ENCODE results near the gene C4orf36.

The C4orf36 gene

GRCh38 chr4:86916392-86916791 is 24.2 kb upstream of the C4orf36 start:
- no peak for TF ChIP-seq CEBPB (IDR thresholded peaks at IDR 0.05)

GRCh38 chr4:86910820-86911684 is 18.8 kb upstream of the C4orf36 start:
- TF ChIP-seq RAD21 (IDR thresholded peaks at IDR 0.05; ENCODE audit: low read depth) (no peak), TCF12 (IDR thresholded peaks at IDR 0.05; ENCODE audit: low read depth) (no peak)

- TF ChIP-seq MAX (IDR thresholded peaks at IDR 0.05) (no peak), REST (IDR thresholded peaks at IDR 0.05; ENCODE audit: low read depth) (no peak), EP300 (IDR thresholded peaks at IDR 0.05; ENCODE audit: borderline replicate concordance) (no peak), TEAD4 (IDR thresholded peaks at IDR 0.05) (no peak), NFIC (IDR thresholded peaks at IDR 0.05) (no peak), ZBTB7A (IDR thresholded peaks at IDR 0.05; ENCODE audit: low read depth) (no peak), FOXM1 (IDR thresholded peaks at IDR 0.05; ENCODE audit: borderline replicate concordance, low read depth) (no peak), RAD21 (IDR thresholded peaks at IDR 0.05; ENCODE audit: low read depth) (peak; percentile 28), YY1 (IDR thresholded peaks at IDR 0.05; ENCODE audit: low read depth) (no peak)
Measured at GRCh38 chr4:86910369-86910768, 18.1 kb upstream of the C4orf36 start.

- TF ChIP-seq TEAD4 (IDR thresholded peaks at IDR 0.05) (no peak), CEBPB (IDR thresholded peaks at IDR 0.05) (no peak), EGR1 (IDR thresholded peaks at IDR 0.05) (no peak)
Measured at GRCh38 chr4:86909546-86910295, 17.5 kb upstream of the C4orf36 start.

- TF ChIP-seq FOXM1 (IDR thresholded peaks at IDR 0.05; ENCODE audit: borderline replicate concordance, low read depth) = no peak
- no peak for TF ChIP-seq CREB1 (IDR thresholded peaks at IDR 0.05; ENCODE audit: low read depth)
Measured at GRCh38 chr4:86908251-86908657, 16.0 kb upstream of the C4orf36 start.

- no peak for TF ChIP-seq FOXM1 (IDR thresholded peaks at IDR 0.05; ENCODE audit: borderline replicate concordance, low read depth)
- no peak for TF ChIP-seq REST (IDR thresholded peaks at IDR 0.05; ENCODE audit: low read depth)
- TF ChIP-seq YY1 (IDR thresholded peaks at IDR 0.05; ENCODE audit: low read depth) = no peak
- TF ChIP-seq RAD21 (IDR thresholded peaks at IDR 0.05; ENCODE audit: low read depth) = no peak
- TF ChIP-seq TCF12 (IDR thresholded peaks at IDR 0.05; ENCODE audit: low read depth) = no peak
- no peak for TF ChIP-seq CEBPB (IDR thresholded peaks at IDR 0.05)
- TF ChIP-seq TEAD4 (IDR thresholded peaks at IDR 0.05) = no peak
- TF ChIP-seq EP300 (IDR thresholded peaks at IDR 0.05; ENCODE audit: borderline replicate concordance) = no peak
- no peak for TF ChIP-seq TAF1 (IDR thresholded peaks at IDR 0.05; ENCODE audit: low read depth)
- no peak for TF ChIP-seq EGR1 (IDR thresholded peaks at IDR 0.05)
- no peak for TF ChIP-seq NFIC (IDR thresholded peaks at IDR 0.05)
- TF ChIP-seq ZBTB7A (IDR thresholded peaks at IDR 0.05; ENCODE audit: low read depth) = no peak
- no peak for TF ChIP-seq MAX (IDR thresholded peaks at IDR 0.05)
- no peak for TF ChIP-seq USF1 (IDR thresholded peaks at IDR 0.05)
- no peak for TF ChIP-seq CREB1 (IDR thresholded peaks at IDR 0.05; ENCODE audit: low read depth)
Measured at GRCh38 chr4:86901864-86902263, 9.6 kb upstream of the C4orf36 start.

GRCh38 chr4:86898562-86898961 is 6.3 kb upstream of the C4orf36 start:
- TF ChIP-seq RAD21 (IDR thresholded peaks at IDR 0.05; ENCODE audit: low read depth) (peak; percentile 72), EP300 (IDR thresholded peaks at IDR 0.05; ENCODE audit: borderline replicate concordance) (no peak), REST (IDR thresholded peaks at IDR 0.05; ENCODE audit: low read depth) (no peak), USF1 (IDR thresholded peaks at IDR 0.05) (no peak), YY1 (IDR thresholded peaks at IDR 0.05; ENCODE audit: low read depth) (no peak), NFIC (IDR thresholded peaks at IDR 0.05) (no peak)
